ENCODE results near the gene WWOX.
A peak's percentile ranks its signal among the peaks of the same experiment; 100 is the strongest.
"Not testable (repeated sequence)": the region's sequence is repeated elsewhere in the genome, so short reads cannot be mapped to it uniquely, and the experiment has no call there.

WWOX gene

DNA sequence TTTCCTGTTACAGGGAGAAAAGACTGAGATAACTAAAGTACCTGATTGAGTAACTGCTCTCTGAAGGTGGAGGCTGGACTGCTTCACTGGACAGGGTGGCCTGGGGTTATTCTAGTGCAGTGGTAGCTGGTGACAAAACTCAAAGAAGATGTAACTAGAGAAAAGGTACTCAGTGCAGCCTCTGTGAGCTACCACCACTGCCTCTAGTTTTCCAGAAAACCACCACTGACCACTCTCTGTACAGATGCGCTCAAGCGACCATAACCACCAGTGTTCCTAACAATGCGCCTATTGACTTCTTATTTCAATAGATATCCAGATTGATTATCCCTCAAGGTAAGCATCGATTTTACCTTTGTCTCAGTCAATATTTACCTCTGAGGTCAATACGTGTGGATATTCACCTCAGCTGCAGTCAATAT is 492.2 kb downstream of the WWOX start:
- no peak for DNase-seq

DNA sequence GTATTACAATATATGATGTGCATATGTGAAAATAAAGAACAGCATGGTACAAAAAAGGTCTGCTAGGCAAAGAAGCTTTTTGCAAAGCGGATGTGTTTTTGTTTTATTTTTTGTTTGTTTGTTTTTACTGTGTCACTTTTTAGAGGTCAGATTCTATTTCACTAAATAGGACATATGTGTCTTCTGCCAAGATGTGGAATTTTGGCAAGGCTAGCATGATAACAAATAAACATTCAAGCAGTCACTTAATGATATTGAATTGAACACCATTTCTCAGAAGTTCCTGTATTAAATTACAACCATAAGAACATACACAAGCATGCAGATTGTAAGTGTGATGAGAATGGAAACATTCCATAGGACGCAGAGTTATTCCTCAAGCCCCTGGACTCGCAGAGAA is 492.7 kb downstream of the WWOX start:
- DNase-seq: no peak

GRCh38 chr16:78593352-78593751 is 493.9 kb downstream of the WWOX start:
- no peak for DNase-seq

GRCh38 chr16:78594191-78594590 is 494.7 kb downstream of the WWOX start:
- DNase-seq: no peak

DNA sequence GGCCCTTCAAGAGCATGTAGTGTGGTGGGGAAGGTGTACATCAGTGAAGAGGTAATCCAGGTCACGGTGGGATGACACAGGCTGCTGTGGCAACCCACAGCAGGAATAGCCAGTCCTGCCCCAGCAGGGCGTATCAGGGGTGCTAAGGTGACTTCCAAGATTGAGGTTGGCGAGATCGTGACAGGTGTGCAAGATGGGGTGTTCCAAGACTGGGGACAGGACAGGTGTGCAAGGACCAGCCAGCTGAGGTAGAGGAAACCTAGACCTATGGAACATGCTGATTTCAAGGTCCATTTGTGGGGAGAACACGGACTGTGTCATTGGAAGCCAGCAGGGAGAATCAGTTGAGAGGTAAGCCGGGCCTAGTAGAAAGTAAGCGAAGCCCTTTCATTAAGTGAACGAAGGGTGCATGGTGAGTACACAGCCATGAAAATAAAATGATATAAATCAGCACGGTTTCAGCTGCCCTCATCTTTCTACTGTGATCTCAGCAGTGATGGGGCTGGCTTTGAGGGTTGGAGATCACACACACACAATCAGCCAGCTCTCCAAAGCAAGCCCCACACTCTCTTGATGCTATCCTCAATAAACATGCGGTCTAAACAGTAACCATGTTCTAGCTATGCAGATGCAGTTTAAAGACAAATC is 497.0 kb downstream of the WWOX start:
- no peak for DNase-seq

- no peak for DNase-seq
Measured at GRCh38 chr16:78596996-78597422, 497.6 kb downstream of the WWOX start.

- no peak for DNase-seq
Measured at GRCh38 chr16:78597809-78598570, 498.5 kb downstream of the WWOX start.

GRCh38 chr16:78599271-78599670 is 499.8 kb downstream of the WWOX start:
- no peak for DNase-seq

DNA sequence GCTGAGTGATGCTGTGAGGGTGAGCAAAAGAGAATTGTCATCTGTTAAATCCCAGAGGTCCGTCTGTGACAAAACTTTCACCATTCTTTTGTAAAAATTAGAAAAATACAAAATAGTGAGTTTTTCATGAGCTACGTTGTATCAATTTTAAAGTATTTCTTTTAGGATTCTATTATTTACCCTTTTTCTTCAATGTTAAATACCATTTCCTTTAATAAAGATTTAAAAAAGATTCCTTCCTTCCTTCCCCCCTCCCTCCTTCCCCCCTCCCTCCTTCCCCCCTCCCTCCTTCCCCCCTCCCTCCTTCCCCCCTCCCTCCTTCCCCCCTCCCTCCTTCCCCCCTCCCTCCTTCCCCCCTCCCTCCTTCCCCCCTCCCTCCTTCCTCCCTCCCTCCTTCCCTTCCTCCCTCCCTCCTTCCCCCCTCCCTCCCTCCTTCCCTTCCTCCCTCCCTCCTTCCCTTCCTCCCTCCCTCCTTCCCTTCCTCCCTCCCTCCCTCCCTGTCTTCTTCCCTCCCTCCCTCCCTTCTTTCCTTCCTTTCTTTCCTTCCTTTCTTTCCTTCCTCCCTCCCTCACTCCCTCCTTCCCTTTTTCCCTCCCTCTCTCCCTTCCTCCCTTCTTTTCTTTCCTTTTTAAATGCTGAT is 505.1 kb downstream of the WWOX start:
- DNase-seq: not testable (repeated sequence)

- DNase-seq: no peak
Measured at GRCh38 chr16:78605548-78606101, 506.2 kb downstream of the WWOX start.

GRCh38 chr16:78606545-78606944 is 507.1 kb downstream of the WWOX start:
- DNase-seq: peak in 1 of 2 experiments; percentile 32

GRCh38 chr16:78607022-78607421 is 507.6 kb downstream of the WWOX start:
- DNase-seq: no peak

GRCh38 chr16:78607465-78607864 is 508.0 kb downstream of the WWOX start:
- no peak for DNase-seq

GRCh38 chr16:78608305-78608776 is 508.9 kb downstream of the WWOX start:
- DNase-seq: no peak

DNA sequence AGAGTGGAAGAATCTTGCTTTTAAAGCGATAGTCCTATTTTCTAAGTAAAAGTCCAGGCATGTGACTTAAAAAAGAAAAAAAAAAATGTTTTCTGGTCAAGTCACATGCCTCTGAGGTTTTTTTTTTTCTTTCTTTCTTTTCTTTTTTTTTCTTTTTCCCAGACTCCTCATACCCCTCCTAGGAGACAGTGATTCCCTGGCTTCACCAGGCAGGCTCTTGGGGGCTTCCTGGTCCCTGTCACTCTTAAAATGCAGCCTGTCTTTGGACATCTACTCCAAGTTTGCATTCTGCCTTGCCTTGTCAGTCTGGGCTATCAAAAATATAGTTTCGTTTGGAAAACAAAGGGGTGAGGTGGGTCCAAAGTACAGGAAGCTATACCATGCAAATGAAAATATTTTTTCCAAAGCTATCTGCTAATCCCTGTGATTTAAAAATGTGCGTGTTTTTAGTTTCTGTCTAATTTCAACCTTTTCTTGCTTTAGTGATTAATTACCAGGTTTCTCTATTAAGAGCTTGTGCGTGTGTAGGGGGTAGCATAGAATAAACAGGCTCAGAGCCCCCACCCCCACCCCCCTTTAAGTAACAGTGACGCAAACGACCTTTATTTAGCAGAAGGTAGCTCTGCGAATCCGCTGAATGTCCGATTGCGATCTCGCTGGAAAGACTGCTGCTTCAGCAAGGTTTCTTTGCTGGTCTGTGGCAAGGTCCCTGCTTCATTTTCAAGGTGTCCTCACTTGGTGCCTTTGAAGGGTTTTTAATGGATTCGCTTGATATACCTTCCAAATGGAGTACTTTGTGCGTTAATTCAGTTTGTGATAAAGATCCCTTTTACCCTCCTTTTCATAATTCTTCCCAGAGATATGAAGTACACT is 510.2 kb downstream of the WWOX start:
- DNase-seq: no peak

- DNase-seq: no peak
Measured at GRCh38 chr16:78611318-78611717, 511.9 kb downstream of the WWOX start.

DNA sequence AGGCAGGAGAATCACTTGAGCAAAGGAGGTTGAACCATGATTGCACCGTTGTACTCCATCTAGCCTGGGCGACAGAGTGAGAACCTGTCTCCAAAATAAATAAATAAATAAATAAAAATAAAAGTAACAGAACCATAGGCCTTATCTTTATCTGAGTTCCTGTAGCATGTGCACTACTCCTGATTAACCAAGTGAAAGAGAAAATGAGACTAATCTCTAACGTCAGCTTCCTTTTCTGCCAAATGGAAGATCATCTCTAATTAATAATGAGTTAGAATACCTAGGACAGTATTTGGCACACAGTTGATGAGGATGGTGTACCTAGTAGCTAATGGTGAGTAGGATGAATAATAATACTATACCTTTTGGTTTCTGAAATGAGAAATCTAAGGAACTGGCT is 520.4 kb downstream of the WWOX start:
- no peak for DNase-seq

DNA sequence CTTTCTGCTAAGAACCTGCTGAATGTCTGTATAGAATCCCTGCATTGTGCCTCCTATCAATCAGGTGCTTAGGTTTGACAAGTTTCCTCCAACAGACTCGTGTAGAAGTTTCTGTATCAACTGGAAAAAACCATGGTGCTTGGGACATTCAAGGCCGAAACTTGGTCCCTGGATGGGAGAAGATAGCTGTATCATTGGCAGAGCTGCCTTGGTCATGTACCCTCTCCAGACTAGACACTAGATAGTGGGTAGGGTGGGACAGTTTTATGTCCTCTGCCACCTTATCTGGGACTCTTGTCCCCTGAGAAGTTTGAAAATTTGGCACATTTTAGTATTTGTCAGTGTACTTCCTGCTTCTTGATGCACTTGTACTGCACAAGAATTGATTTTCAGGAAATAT is 520.8 kb downstream of the WWOX start:
- no peak for DNase-seq

DNA sequence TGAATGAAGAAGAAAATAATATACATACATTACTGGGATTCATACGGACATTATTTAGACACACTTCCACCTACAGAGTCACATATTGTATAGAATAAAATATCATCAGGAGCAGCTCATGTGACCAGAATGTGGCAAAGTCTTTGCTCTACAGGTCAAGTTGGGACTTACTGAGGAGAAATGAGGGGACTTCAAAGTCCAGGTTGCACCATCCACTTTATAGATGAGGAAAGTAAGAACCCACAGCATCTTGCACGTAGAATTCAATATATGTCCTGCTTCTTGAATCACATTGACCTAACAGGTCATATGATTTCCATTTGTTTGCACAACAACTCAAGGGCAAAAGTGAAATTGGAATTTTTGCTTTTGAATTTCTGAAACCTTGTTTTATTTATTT is 524.3 kb downstream of the WWOX start:
- no peak for DNase-seq

DNA sequence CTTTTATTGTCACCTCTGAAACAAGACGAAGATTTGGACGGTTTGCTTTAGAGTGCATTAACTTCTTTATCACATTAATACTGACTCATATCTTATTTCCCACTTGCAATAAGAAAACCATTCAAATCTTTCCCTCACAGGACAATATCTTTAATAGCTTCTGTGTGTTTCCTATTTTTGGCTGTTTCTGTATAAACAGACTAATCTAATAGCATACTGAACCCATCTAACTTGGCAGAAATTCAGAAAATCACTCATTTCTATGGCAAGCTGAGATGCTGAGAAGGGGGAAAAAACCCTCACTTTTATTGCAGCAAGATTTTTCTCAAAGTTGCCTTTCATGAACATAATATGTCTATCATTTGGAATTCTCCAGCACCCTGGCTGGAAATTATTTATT is 524.9 kb downstream of the WWOX start:
- DNase-seq: no peak

GRCh38 chr16:78628461-78629045 is 529.1 kb downstream of the WWOX start:
- no peak for DNase-seq

- peak in 1 of 2 experiments; percentile 17 for DNase-seq
Measured at GRCh38 chr16:78629173-78629572, 529.7 kb downstream of the WWOX start.

Data from NCI-H524 (cell line).